Hindlimb muscle (tissue), 1 donor: ENCODE data around the gene EPS8L2. TPM values are rescaled to one million over a fixed set of nuclear protein-coding genes. Genes with fewer than 3 reads are reported as not detected.
"Not testable (repeated sequence)": the region's sequence is repeated elsewhere in the genome, so short reads cannot be mapped to it uniquely, and the experiment has no call there.

Source experiments
- DNase-seq: peaks from one replicate; pipeline ENCODE4 v3.0.0-alpha.2; 2013
- polyA plus RNA-seq: library from polyadenylated mRNA; unstranded; fragments of 120-200 nt; gene quantifications from one replicate; pipeline ENCODE4 v1.2.1, GENCODE V29; 2013; ENCODE audit not compliant: insufficient read length

EPS8L2 gene
- polyA plus RNA-seq, 1 donor = 3.7 TPM

DNA sequence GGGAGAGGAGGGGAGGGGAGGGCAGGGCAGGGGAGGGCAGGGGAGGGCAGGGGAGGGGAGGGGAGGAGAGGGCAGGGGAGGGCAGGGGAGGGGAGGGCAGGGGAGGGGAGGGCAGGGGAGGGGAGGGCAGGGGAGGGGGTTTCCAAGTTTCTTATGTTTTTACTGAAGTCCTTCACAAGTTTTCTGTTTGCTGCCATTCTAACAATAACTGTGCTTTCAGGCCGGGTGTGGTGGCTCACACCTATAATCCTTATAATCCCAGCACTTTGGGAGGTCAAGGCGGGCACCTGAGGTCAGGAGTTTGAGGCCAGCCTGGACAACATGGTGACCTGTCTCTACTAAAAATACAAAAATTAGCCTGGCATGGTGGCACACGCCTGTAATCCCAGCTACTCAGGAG is 15.8 kb upstream of the EPS8L2 start:
- DNase-seq = not testable (repeated sequence)

DNA sequence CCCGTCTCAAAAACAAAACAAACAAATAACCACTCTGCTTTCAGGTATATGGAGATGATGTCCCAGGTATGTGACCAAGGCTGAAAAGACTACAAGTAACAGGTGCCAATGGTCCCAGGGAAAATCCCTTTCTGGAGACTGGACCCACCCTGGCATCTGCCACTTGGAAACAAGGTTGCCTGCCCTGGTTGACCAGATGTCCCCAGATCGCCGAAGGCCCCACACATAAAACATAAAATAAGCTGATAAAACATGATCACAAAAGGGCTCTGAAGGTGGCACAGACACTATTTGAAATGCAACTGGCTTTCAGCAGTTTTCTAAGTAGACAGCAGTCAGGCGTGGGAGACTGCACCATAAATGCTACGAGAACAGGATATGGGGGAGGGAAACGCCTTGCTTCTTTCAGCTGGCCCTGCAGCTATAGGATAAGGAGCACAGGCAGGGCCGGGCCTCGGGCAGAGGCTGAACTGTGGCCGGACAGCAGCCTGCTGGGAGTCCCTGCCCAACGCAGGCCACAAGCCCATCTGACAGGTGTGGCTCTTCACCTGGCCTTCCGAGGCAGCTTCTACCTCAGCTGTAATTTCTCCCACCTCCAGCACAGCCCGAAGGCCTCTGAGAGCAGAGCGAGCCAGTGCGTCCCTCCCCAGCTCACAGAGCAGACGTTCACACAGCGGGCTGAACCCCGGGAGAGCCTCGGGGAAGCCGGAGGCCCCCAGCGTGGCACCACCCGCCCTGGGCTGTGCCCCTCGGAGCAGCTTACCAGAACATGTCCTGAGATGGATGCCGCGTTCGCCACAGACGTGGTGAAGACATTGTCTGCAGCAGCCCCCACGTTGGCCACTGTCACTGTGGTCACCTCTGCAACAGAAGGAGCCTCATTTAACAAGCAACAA is 15.0 kb upstream of the EPS8L2 start:
- no peak for DNase-seq

DNA sequence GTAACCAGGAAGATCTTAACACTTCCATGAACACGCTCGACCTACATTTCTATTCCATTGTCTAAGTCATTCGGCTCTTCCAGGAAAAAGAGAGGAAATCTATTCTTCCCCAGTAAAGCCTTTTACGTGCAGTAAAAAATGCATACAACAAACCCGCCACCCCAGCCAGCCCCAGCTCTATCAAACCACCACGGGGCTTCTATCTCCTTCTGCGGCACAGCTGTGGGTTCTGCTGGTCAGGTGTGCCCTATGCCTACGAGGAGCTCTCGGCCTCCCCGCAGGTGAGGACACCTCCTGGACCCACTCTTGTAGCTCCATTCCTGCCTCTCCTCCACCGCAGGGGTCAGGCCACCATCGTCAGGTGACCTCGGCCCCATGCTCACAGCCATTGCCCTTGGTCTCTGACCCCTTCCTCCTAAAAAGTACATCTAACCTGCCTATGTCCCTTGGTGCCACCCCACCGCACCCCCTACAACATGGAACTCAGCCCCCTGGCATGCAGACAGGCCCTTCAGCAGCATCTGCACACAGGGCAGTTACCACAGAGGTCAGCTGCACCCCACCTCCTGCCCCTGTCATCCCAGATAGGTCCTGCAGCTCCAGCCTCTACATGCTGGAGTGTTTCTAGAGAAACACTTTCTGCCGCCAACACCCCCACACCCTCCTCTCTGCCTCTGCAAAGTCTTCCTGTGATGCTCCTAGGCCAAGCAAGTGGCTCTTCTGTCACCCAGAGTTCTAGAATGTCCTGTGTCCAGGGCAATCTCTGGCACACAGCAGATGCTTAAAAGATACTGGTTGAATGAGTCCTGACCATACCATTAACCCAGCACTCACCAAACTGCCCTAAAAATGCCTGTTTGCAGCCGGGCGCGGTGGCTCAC is 14.1 kb upstream of the EPS8L2 start:
- DNase-seq = no peak

DNA sequence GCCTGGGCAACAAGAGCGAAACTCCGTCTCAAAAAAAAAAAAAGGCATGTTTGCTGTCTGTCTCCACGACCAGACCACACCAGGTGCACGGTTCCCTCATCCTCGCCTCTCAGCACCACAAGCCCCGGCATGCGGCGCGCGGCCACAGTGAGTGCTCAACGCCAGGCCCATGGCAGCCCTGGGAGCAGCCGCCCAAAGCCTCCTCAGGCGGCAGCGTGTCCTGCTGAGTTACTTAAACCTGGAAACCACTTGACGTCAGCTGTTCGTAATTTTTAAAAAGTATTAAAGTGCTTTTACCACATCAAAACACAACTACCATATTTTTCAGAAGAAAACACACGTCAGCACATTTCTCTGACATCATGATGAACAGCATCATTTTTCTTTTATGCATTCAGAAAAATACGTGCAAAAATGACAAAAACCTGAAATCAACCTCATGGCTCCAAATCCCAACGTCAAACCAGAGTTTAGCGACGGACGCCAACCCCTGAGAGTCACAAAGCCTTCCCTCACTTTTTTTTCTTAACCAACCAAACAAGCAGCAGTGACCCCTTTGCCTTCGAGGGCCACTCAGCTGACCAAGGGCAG is 13.1 kb upstream of the EPS8L2 start:
- DNase-seq = no peak

DNA sequence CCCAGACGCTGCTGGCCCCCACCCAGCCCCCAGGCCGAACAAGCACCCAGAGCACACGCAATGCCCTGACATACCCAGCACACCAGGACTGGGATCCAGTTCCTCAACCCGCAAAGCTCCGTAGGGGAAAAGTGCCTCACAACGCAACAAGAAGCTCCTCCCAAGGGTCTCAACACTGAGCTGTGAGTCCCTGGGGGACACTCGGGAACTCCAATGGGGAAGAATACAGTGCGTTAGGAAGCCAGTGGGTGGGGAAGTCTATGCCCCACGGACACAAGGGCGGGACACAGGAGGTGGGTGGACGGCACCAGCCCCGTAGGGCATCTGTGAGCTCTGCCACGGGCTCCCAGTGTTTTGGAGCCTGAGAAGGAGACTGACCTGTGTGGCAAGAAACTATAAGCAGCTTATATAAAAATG is 12.6 kb upstream of the EPS8L2 start:
- DNase-seq = no peak

DNA sequence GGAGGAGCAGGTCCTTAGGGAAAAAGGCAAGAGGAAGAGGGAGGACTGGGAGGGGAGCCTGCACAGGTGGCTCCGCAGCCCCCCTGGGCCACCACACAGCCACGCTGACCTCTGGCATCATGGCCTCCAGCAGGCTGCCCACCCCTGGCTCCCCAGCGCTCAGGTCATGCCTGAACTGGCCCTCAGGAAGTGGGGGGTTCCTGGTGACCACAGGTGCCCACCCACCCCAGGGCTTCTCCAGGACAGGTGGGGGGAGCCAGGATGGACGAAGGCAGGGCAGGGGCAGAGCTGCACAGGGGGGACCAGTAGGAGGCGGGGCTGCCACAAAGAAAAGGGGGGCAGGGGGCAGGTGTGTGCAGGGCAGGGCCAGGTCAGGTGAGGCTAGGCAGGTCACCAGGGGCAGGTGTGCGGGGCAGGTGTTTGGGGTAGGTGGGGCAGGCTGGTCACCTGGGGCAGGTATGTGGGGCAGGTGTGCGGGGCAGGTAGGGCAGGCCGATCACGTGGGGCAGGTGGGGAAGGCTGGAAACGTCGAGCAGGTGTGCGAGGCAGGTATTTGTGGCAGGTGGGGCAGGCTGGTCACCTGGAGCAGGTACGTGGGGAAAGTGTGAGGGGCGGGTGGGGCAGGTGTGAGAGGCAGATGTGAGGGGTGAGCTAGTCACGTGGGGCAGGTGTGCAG is 12.0 kb upstream of the EPS8L2 start:
- DNase-seq = no peak

DNA sequence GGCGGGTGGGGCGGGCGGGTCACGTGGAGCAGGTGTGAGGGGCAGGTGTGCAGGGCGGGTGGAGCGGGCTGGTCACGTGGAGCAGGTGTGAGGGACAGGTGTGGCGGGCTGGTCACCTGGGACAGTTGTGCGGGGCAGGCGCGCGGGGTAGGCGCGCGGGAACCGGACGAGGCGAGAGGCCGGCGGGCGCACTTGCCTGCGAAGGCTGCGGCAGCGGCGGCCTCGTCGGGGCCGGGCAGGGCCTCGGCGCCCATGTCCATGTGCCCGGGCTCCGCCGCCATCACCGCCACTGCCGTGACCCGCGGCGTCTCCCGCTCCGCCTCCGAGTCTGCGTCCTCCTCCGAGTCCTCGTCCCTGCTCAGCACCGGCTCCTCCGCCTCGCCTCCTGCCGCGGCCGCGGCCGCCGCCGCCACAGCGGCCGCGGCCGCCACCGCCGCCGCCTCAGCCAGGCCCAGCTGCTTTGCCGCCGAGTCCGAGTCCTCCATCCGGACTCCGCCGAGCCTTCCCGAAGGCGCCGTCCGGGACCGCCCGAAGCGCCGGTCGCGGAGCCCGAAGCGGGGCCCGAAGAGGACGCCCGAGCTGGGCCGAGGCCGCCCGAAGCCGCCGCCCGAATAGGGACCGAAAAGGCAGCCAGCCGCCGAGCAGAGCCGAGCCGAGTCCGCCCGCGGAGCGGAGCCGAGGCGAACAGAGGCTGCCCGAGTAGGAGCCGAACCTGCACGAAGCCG is 11.3 kb upstream of the EPS8L2 start, which contains the start of gene DEAF1:
Gene DEAF1, minus strand, starts transcription at position 660 of the 725 bp plus-strand sequence. Its CDS starts 175 bp downstream, at position 485.
- peak; percentile 98 for DNase-seq

DNA sequence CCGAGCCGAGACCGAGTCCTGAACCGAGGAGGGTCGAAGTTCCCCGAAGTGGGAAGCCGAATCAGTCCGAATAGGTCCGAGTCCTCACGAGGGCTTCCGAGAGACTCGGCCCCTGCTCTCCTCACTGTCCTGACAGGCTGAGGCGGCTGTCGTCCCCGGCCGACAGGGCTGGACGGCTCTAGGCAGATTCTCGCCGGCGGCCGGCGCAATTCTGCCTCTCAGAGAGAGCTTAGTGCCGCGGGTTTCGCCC is 10.8 kb upstream of the EPS8L2 start:
- DNase-seq = no peak

DNA sequence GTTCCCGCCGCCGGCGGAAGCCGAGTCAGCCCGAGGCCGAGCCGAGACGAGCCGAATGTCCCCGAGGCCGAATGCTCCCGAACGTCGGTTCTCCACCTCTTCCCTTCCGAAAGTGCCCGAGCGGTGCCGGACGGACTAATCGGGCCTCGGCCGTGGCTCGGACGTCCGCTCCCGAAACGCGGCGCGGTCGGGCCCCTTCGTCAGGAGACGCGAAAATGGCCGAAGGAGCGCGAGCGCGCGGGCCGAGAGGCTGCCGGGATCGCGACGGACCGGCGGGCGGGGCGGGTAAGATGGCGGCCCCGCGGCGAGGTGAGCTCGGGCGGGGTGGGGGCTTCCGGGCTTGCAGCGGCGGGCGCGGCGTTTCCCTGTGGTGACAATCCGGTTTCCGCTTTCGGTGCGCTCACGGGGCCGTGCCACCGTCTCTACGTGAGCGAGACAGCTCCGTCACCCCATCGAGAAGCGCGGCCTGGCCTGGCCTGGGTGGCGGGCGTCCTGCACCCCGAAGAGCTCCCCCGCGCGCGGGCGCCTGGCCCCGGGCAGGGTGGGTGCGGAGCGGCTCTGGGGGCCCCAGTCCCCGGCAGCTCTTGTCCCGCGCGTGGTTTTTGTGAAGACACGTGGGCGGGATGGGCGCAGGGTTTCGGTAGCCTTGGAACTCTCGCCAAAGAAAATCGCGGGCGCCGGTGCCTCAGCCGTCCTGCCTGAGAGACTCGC is 10.3 kb upstream of the EPS8L2 start, which contains the start of gene TMEM80:
Gene TMEM80, plus strand, starts transcription at position 279 of the 711 bp plus-strand sequence. Its CDS starts 12 bp downstream, at position 291.
- peak; percentile 99 for DNase-seq

DNA sequence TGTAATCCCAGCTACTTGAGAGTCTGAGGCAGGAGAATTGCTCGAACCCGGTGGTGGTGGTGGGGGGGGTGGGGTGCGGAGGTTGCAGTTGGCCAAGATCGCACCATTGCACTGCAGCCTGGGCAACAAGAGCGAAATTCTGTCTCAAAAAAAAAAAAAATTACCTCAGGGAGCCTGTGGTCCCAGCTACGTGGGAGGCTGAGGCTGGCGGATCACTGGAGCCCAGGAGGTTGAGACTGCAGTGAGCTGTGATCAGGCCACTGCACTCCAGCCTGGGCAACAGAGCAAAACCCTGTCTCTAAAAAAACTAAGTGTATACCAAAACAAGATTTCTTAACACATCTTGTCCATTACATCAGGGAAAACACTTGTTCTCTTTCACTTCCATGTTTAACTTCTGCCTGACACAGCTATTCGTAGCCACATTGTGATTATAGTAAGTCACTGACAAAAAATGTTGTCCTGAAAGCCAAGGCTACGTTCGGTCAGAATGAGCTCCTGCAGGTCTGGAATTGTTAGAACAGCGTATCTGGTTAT is 9.0 kb upstream of the EPS8L2 start:
- DNase-seq = no peak

DNA sequence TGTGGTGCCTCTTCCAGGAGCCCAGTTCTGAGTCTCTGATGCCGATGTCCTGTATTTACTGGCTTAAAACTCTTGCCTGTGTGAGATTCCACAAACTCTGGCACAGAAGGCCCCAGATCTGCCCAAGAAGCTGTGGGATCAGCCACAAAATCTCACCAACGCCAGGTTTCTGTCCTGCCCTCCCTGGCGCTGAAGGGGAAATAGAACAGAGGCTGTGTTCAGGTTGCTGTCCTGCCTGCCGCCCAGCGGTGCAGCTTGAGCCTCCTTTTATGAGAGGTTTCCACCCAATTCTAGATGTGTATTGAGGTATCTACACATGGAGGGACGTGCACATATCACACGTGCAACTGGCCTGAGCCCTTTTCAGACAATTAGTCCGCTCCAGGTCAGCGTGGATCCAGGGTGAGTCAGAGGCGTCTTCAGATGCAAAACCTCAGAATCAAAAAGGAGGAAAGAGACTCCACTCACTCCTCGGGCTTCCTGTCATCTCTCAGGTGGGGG is 8.2 kb upstream of the EPS8L2 start:
- no peak for DNase-seq

DNA sequence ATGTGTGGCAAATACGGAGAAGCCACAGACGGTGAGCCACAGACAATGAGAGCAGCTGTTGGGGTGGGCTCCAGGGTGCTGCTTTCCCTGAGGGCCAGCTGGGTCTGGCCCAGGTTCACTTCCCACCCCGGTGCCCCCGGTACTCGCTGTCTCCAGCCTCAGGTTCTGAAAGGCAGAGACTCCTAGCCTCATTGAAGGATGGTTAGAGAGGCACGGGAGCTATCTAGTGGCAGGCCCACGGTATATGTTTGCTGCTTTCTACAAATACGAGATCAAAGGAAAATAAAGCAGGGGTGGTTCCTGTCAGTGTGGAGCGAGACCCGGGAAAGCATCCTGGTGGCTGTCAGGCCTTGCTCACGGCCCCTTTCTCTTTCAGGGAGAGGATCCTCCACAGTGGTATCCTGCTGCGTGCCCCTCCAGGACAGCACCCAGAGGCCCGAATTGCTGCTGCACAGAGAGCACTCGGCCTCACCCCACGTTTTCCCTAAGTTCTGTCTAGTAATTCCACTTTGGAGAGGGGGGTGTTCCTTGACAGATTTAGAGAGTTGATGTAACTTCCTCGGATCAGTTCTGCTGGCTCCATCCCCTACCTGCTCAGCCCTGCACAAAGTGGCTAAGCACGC is 7.4 kb upstream of the EPS8L2 start:
- no peak for DNase-seq

DNA sequence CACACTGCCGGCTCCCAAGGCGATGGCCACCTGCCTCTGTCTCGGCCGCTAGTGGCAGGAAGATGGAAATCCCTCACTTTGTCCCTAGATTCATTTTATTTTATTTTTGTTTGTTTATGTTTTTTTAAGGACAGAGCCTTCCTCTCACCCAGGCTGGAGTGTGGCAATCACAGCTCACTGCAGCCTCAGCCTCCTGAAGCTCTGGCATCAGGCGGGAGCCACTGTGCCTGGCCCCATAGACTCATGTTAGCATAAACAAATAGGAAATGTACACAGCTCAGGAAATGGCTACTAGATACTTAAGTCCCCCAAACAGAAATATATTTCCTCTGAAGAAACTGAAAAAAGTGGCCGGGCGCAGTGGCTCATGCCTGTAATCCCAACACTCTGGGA is 6.9 kb upstream of the EPS8L2 start:
- DNase-seq = no peak

DNA sequence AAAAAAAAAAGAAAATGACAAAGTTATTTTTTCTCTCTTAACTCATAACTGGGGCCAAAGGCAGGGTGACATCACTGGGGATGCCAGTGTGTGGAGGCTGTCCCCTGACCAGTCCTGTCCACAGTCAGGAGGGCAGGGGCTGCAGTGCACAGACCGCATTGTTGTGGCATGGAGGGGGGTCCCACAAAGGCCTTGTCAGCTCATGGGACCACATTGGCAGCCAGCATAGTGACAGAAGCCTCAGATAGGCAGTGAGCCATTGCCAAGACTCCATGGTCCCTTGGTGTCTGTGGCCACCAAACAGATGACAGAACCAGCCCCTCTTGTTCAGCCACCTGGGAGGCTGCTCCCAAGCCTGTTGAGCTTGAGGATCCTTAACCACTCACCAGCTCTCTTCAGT is 6.3 kb upstream of the EPS8L2 start:
- no peak for DNase-seq

DNA sequence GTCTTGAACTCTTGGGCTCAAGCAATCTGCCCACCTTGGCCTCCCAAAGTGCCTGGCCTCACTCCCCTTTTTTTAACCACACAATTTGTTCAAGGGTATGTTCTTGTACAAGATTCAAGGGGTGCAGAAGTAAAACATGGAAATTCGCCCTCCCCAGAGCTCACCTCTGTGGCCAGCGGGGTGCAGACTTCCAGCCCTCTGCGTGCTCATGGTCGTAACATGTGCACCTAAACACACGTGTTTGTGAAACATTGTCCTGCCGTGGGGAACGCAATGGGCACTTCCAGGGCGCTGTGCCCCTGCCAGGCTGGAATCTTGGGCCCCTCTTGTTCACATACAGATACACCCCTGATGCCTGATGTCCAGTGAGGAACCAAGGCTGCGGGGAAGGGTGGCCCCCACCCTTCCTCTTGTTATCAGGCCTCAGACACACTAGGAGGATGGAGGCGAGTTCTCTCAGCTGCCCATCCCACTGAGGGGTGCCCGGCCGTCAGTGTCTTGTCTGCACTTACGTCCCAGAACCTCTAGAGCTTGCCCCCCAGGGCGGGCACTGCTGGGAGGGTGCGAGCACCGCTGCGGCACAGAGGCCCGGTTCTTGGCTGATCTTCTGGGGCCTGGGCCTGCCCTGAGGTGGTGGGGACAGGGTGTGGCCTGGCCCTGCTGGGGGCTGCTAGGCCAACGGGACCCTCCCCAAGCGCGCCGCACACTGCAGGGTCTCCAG is 4.1 kb upstream of the EPS8L2 start:
- no peak for DNase-seq

DNA sequence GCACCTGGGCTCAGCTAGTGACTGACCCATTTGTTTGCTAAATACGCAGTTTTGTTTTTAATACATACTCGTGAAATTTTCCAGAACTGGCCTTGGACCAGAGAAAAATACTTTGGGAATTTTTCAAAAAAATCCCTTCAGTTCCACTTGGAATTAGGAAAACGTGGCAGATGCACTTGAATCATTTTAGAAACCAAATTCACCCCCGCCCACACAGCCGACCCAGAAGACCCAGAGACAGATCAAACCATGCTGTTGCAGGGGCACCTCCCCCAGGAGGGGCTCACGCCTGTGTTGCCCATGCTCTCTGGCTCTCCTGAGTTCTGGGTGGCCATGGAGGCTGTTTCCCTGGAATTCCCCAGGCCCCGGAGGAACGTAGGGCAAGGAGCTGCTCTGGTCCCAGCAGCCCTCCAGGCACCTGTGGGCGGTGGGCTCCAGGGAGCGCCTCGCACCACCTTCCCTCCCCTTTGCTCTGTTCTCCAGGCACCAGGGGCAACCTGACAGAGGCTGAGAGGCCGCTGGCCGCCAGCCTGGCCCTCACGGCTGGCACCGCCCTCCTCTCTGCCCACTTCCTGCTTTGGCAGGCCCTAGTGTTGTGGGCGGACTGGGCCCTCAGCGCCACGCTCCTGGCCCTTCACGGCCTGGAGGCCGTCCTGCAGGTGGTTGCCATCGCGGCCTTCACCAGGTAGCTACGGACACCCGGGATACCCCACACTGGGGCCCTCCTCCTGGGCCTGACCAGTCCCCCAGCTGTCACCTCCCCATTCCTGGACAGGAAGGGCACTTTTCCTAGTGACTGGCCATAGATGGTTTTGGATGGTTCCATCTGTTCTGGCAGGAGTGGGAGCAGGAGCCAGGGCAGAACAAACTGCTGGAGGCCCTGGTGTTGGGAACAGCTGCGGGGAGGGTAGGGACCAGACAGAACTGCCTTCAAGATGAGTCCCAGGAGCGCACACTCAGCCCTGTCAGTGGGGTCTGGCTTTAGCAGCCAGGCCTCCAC is 3.3 kb upstream of the EPS8L2 start:
- no peak for DNase-seq

DNA sequence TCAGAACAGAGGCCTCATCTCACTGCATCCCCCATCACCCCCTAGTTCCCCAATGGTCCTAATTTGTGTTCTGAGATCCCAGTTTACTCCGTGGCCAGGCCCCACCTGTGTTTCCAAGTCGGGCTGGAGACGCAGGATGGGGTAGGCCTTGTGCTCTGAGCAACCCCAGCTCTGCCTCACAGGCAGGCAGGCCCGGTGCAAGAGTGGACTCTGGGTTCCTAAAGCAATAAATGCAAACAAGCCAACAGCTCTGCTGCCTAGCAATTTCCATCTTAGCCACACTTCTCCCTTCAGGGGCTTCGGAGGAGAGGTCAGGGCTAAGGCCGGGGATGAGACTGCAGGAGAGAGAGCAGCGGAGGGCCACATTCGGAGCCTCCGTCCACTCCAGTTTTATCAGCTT is 2.5 kb upstream of the EPS8L2 start:
- DNase-seq = no peak

DNA sequence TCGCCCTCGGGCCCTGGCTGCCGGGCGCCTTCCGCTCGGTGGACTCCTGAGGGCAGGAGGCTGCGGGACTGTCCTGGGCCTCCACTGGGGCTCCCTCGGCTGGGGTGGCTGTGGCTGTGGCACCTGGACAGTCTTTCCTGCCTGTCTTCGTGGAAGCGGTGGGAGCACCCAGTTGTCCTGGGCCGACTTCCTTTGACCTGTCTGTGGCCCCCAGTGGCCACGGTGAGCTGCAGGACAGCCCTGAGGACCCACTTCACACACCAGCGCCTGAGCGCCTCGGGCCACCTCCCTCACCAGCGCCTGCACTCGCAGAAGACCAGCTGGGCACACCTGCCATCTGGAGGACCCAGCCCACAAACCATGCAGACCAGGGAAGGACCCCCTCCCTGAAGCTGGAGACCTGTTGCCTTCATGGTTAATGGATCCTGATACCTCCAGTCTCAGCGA is 1.8 kb upstream of the EPS8L2 start:
- no peak for DNase-seq
